ENCODE measurements around the gene ACVR1B. TPM values are rescaled to one million over a fixed set of nuclear protein-coding genes. Genes with fewer than 3 reads are reported as not detected.

ACVR1B gene

GRCh38 chr12:52045794-52046199 lies 94.3 kb downstream of the ACVR1B start:
- Histone ChIP-seq H4K91ac (ENCODE audit: low read length) (no peak overlapping the region), H2AK5ac (ENCODE audit: low read length, severe bottlenecking) (no peak overlapping the region), H3K79me1 (replicated peaks; ENCODE audit: low read length, poor library complexity, severe bottlenecking) (no peaks in the 10 kb centered on the region), H3K4me3 (ENCODE audit: insufficient read depth in 1 of 2, low read depth in 1 of 2, low read length in 2 of 2) (no peak overlapping the region), H3K36me3 (ENCODE audit: control insufficient read depth in 1 of 2, insufficient read depth in 2 of 2, low read depth in 1 of 2, low read length in 2 of 2) (no peaks in the 10 kb centered on the region), H3K27ac (ENCODE audit: low read length, poor library complexity, severe bottlenecking) (no peak overlapping the region), H3K4ac (ENCODE audit: low read depth in 1 of 2, low read length in 2 of 2) (peak overlapping the region in 1 of 2 experiments; percentile 3), H2BK12ac (ENCODE audit: low read length in 2 of 2) (no peak overlapping the region), H3K4me1 (ENCODE audit: control insufficient read depth, insufficient read depth, low read depth, low read length) (peaks cover 8% of the 10 kb centered on the region), H3K23ac (ENCODE audit: low read length in 2 of 2) (no peak overlapping the region), H3K9me3 (ENCODE audit: control insufficient read depth, low read length) (no peaks in the 10 kb centered on the region), H3K27me3 (ENCODE audit: control insufficient read depth in 1 of 2, insufficient read depth in 1 of 2, low read length in 2 of 2) (no peaks in the 10 kb centered on the region), H3K14ac (ENCODE audit: low read length in 2 of 2) (peak overlapping the region in 1 of 2 experiments; percentile 44), H2BK15ac (ENCODE audit: low read depth, poor library complexity, severe bottlenecking) (no peak overlapping the region), H2BK120ac (ENCODE audit: low read depth, low read length) (no peak overlapping the region), H2BK5ac (ENCODE audit: low read depth, low read length, poor library complexity, severe bottlenecking) (no peak overlapping the region), H4K8ac (ENCODE audit: low read length) (peak overlapping the region; percentile 4), H2AFZ (ENCODE audit: low read depth, low read length) (no peak overlapping the region), H3K9ac (ENCODE audit: low read length) (peak overlapping the region; percentile 74), H3K18ac (ENCODE audit: low read depth in 1 of 2, low read length in 2 of 2) (no peak overlapping the region), H3K4me2 (ENCODE audit: low read length, poor library complexity, severe bottlenecking) (no peak overlapping the region)
- no peak for DNase-seq
- 55% methylated on average over 3 of the region's 4 CpGs for WGBS

Small RNAs within 50 kb of the gene (small RNA-seq; reads per million reads assigned to genes)
- gene RNU6-574P (ENCODE audit: low read depth), result not detected

Measured in mesenchymal stem cell (in vitro differentiated cells and primary cell).